Activated T-cell treated with anti-CD3 and anti-CD28 coated beads, Interleukin-2, amount 50 U/mL, for 72 hours (primary cell): ENCODE measurements around the gene BAIAP2L1. TPM values are rescaled to one million over a fixed set of nuclear protein-coding genes. Genes with fewer than 3 reads are reported as not detected.

Experiments used
- ATAC-seq, 2 donors: fragments of 150-1000 bp; cut with Tn5 transposase; replicated peaks in 1 of 2; 2 replicates each; pipeline ENCODE4 v1.10.0; 2021; ENCODE audit warnings: moderate library complexity in 2 of 2, mild to moderate bottlenecking in 1 of 2
- DNase-seq, 2 donors: peaks; one replicate each; pipeline ENCODE4 v3.0.0; 2021 to 2022; ENCODE audit warnings: mixed read lengths in 1 of 2
- H3K27ac Mint-ChIP-seq: one replicate; pipeline ENCODE4 v1.8.0; 2022; ENCODE audit warnings: mild to moderate bottlenecking, moderate library complexity, mixed read lengths
- H3K27me3 Mint-ChIP-seq: one replicate; pipeline ENCODE4 v1.8.0; 2022; ENCODE audit warnings: low read depth, mixed read lengths
- H3K36me3 Mint-ChIP-seq, 2 donors: one replicate each; pipeline ENCODE4 v1.8.0; 2022; ENCODE audit warnings: mixed read lengths in 2 of 2, mild to moderate bottlenecking in 1 of 2; ENCODE audit not compliant: insufficient read depth in 2 of 2
- H3K4me1 Mint-ChIP-seq: one replicate; pipeline ENCODE4 v1.8.0; 2022; ENCODE audit warnings: low read depth, mixed read lengths
- H3K4me3 Mint-ChIP-seq, 2 donors: one replicate each; pipeline ENCODE4 v1.8.0; 2022; ENCODE audit warnings: mild to moderate bottlenecking in 2 of 2, mixed read lengths in 2 of 2, moderate library complexity in 2 of 2
- H3K9me3 Mint-ChIP-seq, 2 donors: one replicate each; pipeline ENCODE4 v1.8.0; 2022; ENCODE audit warnings: mixed read lengths in 2 of 2
- total RNA-seq, 2 donors: library from RNA; stranded (reverse); gene quantifications; one replicate each; pipeline ENCODE4 v1.2.3, GENCODE V29; 2022

Gene BAIAP2L1
- total RNA-seq, 2 donors from 2014 or later = 5.1 to 9.6 TPM

DNA sequence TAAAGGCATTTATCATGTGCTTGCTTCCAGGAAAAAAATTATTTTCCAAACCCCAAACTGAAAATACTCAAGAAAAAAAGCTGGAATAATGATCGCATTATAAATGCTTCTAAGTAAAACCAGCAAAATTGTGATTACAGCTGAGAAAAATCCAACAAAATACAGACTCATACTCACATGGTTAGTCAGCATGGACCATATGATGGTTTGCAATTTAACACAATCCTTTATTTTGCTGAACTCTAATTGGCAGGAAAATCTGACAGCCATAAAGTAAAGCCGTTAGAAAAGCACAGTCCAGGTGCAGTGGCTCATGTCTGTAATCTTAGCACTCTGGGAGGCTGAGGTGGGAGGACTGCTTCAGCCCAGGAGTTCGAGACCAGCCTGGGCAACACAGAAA lies 59.8 kb downstream of the BAIAP2L1 start:
- Mint-ChIP-seq H3K27me3 (no peaks in the 10 kb centered on the region), H3K9me3 (peaks cover 2% of the 10 kb centered on the region in 2 donors), H3K36me3 (no peaks in the 10 kb centered on the region), H3K27ac (no peak overlapping the region), H3K4me1 (no peaks in the 10 kb centered on the region), H3K4me3 (no peak overlapping the region)
- DNase-seq = no peak
- ATAC-seq = no peak

DNA sequence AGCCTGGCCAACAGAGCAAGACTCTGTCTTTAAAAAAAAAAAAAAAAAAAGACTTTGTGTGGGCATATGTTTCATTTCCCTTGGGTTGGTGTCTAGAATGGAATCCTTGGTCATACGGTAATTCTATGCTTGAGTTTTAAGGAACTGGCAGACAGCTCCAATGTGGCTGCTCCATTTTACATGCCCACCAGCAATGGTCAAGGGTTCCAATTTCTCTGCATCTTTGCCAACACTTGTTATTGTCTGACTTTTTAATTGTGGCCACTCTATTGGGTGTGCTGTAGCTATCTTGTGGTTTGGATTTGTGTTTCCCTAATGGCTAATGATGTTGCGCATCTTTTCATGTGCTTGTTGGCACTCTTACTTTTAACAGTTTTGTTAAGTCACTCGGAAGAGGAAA lies 61.8 kb downstream of the BAIAP2L1 start:
- no peak for DNase-seq
- Mint-ChIP-seq H3K4me3 (no peak overlapping the region), H3K27ac (no peak overlapping the region), H3K4me1 (no peaks in the 10 kb centered on the region), H3K27me3 (no peaks in the 10 kb centered on the region), H3K9me3 (peaks cover 2% of the 10 kb centered on the region in 2 donors), H3K36me3 (no peaks in the 10 kb centered on the region)
- no peak for ATAC-seq

DNA sequence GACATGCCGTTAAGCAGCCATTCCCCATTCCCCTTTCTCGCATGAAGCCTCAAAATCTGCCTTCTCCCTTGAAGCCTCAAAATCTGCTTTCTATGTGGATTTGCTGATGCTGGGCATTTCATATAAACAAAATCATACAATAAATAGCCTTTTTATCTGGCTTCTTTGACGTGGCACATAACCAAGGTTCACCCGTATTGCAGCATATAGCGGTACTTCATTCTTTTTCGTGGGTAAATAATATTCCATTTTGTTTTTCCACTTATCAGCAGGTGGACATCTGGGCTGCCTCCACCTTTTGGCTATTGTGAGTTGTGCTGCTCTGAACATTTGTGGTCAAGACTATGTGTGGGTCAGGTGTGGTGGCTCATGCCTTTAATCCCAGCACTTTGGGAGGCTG lies 62.4 kb downstream of the BAIAP2L1 start:
- peaks cover 2% of the 10 kb centered on the region in 2 donors for H3K9me3 Mint-ChIP-seq
- DNase-seq = no peak
- ATAC-seq = no peak
- no peaks in the 10 kb centered on the region for H3K36me3 Mint-ChIP-seq
- H3K4me3 Mint-ChIP-seq = no peak overlapping the region
- no peaks in the 10 kb centered on the region for H3K27me3 Mint-ChIP-seq
- H3K27ac Mint-ChIP-seq = no peak overlapping the region
- no peaks in the 10 kb centered on the region for H3K4me1 Mint-ChIP-seq

DNA sequence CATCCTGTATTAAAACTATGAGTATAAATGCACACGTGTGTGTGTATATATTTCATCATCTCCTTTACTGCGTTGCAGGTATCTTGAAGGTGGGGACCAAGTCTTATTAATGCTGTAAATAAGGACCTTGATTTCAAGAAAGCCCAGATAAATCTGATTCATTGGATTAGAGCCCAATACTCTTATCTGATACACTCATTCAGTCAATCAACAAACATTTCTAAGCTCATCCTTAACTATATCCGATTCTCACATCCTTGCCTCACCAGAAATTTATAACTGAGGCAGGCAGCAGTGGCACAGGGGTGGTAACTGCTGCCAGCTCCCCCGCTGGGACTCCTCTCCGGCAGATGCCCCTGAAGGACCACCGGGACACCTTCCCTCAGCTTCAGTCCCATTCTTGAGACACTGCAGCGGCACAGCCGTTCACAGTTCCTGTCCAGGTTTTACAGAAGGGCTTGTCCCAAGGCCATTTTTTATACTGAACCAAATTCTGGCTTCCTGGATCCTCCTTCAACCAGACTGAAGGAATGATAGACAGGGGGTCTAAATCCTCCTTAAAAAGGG lies 65.4 kb downstream of the BAIAP2L1 start:
- H3K4me1 Mint-ChIP-seq = no peaks in the 10 kb centered on the region
- no peak for ATAC-seq
- H3K27ac Mint-ChIP-seq = no peak overlapping the region

DNA sequence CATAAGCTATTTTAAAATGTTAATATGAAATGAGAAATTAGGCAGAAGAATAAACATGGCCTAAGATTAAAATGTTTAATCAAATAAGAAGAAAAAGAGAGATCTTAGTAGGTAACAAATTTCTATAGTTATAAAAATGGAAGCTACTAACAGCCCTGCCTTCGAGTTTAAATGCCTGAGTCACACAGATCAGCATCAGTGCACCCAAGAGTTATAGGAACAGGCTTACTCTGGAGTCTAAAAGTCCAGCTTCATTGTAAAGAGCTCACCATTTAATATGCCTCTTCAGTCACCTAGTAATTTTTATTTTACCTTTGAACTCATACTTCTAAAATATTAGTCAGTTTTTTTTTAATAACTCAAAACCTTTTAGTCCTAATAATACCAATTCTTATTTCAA lies 66.8 kb downstream of the BAIAP2L1 start:
- ATAC-seq = no peak
- Mint-ChIP-seq H3K36me3 (peaks cover 1 to 2% of the 10 kb centered on the region in 2 donors), H3K4me3 (no peak overlapping the region), H3K4me1 (no peaks in the 10 kb centered on the region), H3K27ac (no peak overlapping the region), H3K9me3 (peaks cover under 1 to 4% of the 10 kb centered on the region in 2 donors), H3K27me3 (no peaks in the 10 kb centered on the region)
- DNase-seq = no peak

More for the DNA sequence above, 65.4 kb downstream of the BAIAP2L1 start:
- Mint-ChIP-seq H3K4me3 (no peak overlapping the region), H3K9me3 (peaks cover 2 to 4% of the 10 kb centered on the region in 2 donors), H3K27me3 (no peaks in the 10 kb centered on the region), H3K36me3 (no peaks in the 10 kb centered on the region)
- DNase-seq = no peak

DNA sequence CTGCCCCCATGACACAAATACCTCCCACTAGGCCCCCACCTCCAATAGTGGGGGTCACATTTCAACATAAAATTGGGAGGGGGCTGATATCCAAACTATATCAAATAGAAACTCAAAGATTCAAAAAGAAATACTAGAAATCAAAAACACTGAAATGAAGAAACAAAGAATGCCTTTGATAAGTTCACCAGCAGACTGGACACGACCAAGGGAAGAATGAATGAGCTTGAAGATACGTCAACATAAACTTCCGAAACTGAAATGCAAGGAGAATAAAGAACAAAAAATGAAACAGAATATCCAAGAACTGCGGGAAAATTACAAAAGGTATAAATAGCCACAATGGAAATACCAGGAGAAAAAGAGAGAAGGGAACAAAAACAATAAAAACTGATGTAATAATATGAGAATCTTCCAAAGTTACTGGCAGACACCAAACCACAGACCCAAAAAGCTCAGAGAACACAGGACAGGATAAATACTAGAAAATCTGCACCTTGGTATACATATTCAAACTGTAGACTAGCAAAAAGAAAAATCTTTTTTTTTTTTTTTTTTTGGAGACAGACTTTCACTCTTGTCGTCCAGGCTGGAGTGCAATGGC lies 69.9 kb downstream of the BAIAP2L1 start:
- Mint-ChIP-seq H3K27ac (no peak overlapping the region), H3K9me3 (peaks cover 0 to 4% of the 10 kb centered on the region in 2 donors), H3K27me3 (no peaks in the 10 kb centered on the region), H3K4me3 (no peak overlapping the region), H3K4me1 (no peaks in the 10 kb centered on the region), H3K36me3 (peaks cover 1 to 2% of the 10 kb centered on the region in 2 donors)
- DNase-seq (no peak), ATAC-seq (no peak)

DNA sequence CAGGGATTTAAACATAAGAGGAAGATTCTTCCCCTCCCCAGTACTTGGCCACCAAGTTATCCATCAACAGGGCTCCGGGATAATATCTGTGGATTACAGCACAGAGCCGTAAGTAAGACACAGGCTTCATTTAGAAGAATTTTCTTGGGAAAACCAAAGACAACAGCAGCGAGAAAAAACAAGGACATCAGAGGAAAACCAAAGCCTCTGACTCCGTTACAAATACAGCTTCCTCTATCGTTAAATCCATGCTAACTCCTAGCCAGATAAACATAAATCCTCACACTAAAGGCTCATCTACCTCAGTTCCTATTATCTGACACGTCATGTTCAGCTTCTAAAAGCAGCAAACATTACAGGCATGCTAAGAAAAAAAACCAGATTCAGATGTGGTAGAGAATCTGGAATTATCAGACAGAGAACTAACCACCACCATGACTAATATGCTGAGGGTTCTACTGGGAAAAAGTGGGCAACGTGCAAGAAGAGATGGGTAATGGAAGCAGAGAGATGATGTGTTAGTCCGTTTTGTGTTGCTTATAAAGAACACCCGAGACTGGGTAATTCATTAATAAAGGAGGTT lies 71.0 kb downstream of the BAIAP2L1 start:
- Mint-ChIP-seq H3K27ac (no peak overlapping the region), H3K4me3 (no peak overlapping the region), H3K4me1 (no peaks in the 10 kb centered on the region), H3K9me3 (peaks cover 0 to 4% of the 10 kb centered on the region in 2 donors), H3K27me3 (no peaks in the 10 kb centered on the region), H3K36me3 (peaks cover 1 to 2% of the 10 kb centered on the region in 2 donors)
- DNase-seq (no peak), ATAC-seq (no peak)

DNA sequence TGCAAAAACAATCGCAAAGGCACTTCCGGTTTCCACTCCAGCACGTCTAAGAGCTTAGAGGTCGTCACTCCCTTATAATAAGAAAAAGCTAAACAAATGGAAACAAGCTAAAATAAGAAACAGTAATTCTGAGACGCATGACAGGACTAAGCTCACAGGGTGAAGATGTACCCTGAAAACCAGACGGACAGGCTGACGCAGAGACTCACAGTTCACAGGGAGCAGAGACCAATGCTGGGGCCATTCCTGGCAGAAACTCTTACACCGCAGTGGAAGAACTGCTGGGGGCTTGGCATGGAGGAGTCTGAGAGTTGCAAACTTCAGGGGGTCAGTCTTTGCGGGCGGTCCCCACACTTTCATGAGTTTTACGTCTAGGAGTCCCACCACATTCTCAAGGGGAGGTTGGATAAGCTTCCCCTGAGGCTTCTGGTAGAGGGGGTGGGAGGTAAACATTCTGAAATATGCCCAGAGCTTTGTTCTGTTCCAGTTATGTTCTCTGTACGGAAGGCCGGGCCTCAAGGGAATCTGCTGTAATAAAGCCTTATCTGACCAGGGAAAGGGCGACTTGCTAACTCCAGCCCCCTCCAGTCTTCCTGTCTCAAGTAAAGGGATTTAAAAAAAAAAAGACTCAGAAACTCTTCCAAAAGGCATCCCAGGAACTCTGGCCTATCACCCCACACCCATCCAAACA lies 71.6 kb downstream of the BAIAP2L1 start:
- Mint-ChIP-seq H3K36me3 (peaks cover 1 to 2% of the 10 kb centered on the region in 2 donors), H3K27me3 (no peaks in the 10 kb centered on the region), H3K27ac (no peak overlapping the region), H3K4me1 (no peaks in the 10 kb centered on the region), H3K4me3 (no peak overlapping the region), H3K9me3 (peaks cover 0 to 4% of the 10 kb centered on the region in 2 donors)
- DNase-seq = no peak
- ATAC-seq = no peak

DNA sequence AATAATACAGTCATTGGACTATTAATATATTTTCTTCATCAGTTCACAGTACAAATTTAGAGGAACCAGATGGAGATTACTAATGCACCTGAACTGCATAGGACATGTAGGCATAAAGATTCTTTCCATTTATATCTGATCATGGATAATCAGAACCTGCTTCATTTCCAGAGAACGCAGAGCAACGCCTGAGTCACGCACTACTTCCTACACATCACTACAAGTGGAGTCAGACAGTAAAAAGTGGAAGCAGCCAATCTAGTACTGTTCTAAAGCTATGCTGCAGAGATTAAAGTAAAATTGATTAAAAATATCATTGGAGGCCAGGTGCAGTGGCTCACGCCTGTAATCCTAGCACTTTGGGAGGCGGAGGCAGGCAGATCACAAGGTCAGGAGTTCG lies 76.1 kb downstream of the BAIAP2L1 start:
- DNase-seq (no peak), ATAC-seq (no peak)
- Mint-ChIP-seq H3K9me3 (no peaks in the 10 kb centered on the region), H3K4me1 (no peaks in the 10 kb centered on the region), H3K27me3 (peaks cover 12% of the 10 kb centered on the region), H3K27ac (no peak overlapping the region), H3K4me3 (no peak overlapping the region), H3K36me3 (no peaks in the 10 kb centered on the region)

DNA sequence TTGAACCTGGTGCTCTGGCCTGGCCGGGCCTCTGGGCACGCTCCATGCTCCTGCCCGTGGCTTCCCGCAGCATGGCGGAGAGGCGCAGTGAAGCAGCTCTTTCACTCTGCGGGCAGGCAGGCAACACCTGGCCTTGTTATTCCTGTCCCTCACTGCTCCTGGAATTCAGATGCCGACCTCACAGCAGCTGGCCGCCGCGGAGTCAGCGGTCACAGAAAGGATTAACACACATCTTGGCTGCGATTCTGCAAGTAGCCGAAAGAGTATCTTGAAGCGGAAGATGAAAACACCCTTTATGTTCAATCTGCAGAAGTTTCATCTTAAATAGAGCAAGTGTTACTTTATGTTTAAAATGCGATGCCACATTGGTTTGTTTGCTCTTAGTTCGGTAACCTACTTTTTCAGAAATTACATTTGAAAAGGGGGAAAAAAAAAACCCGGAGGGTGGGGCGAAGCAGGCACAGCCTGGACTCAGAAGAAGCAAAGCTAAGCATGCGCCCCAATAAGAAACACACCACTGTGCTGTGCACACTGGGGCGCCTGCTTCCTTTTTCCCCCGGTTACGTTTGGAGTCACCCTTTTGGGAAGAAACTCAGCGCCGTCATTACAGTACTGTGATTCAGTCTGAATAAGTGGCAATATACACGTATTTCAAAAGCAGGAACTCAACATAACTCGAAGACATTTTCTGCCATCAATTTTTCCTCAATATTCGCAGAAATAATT lies 77.1 kb downstream of the BAIAP2L1 start:
- H3K27me3 Mint-ChIP-seq = peaks cover 12% of the 10 kb centered on the region
- ATAC-seq (no peak), DNase-seq (no peak)
- no peaks in the 10 kb centered on the region for H3K9me3 Mint-ChIP-seq
- H3K27ac Mint-ChIP-seq = no peak overlapping the region
- no peaks in the 10 kb centered on the region for H3K4me1 Mint-ChIP-seq
- no peaks in the 10 kb centered on the region for H3K36me3 Mint-ChIP-seq
- no peak overlapping the region for H3K4me3 Mint-ChIP-seq

DNA sequence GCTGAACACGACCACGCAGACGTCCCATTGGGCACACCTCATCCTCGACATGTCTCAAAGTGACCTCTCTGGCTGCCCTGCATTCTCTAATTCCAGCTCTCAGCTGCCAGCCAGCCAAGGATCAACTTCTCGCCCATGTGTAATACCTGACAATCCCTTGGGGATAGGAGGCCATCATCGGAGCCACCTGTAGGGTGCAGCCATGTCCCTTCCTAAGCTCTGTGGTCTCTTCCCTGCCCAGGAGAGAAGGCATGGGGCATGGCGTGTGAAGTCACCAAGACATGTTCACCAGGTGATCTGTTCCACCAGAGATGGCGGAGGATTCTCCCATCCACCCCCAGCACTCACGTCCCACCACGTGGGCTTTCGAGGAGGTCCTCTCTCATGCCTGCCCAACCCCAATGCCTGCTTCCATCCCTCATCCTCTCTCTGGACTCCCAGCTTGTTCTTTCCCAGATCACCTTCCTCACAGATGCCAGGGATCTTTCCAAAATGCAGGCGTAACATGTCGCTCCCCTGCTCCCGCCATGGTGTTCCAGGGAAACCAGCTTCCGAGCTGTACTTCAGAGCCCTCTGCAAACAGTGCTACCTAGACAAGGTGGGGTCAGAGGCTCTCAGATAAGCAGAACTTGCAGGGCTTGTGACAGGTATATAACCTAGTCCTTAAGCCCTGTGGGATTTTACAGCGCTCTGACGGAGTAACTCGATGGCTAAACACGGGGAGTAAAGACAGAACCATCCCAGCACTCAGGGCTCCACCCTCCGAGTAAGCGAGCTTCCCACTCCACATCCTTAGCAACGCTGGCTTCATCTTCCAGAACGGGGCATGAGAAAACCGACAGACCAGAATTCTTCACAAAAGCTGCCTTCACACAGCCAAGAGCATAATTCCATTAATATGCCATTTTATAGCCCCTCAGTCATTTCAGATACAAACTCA lies 78.3 kb downstream of the BAIAP2L1 start:
- no peak for ATAC-seq

DNA sequence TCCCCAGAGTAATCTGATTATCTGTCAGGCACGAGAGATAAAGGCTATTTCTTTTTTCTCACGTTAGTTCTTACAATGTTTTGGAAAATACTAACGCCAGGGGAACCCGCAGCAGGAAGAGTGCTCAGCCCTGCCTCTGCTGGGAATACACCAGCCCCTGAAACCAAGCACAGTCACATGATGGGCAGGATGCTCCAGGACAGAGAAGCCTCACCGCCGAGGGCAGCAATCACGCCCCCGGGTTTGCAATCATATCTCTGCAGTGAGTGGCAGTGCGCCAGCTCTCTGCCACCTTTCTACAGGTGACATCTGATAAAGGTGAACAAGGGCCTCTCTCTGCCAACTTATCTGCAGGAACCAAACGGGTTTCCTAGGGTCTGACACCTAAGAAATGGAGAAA lies 79.6 kb downstream of the BAIAP2L1 start:
- peaks cover 3 to 9% of the 10 kb centered on the region in 2 donors for H3K36me3 Mint-ChIP-seq
- H3K4me3 Mint-ChIP-seq = no peak overlapping the region
- H3K9me3 Mint-ChIP-seq = no peaks in the 10 kb centered on the region
- no peak for DNase-seq
- peaks cover 12% of the 10 kb centered on the region for H3K27me3 Mint-ChIP-seq
- ATAC-seq = no peak
- H3K27ac Mint-ChIP-seq = no peak overlapping the region
- no peaks in the 10 kb centered on the region for H3K4me1 Mint-ChIP-seq

More for the DNA sequence above, 78.3 kb downstream of the BAIAP2L1 start:
- peaks cover 12% of the 10 kb centered on the region for H3K27me3 Mint-ChIP-seq
- no peak for DNase-seq
- no peak overlapping the region for H3K4me3 Mint-ChIP-seq
- H3K4me1 Mint-ChIP-seq = no peaks in the 10 kb centered on the region
- H3K9me3 Mint-ChIP-seq = no peaks in the 10 kb centered on the region
- no peak overlapping the region for H3K27ac Mint-ChIP-seq
- H3K36me3 Mint-ChIP-seq = peaks cover 0 to 3% of the 10 kb centered on the region in 2 donors
